ENCODE results near the gene RFX7. TPM values are rescaled to one million over a fixed set of nuclear protein-coding genes. Genes with fewer than 3 reads are reported as not detected.

The RFX7 gene
- 18.5 TPM for polyA plus RNA-seq (2013, experiment 1 of 2)
- 19.7 TPM for polyA plus RNA-seq (2013, experiment 2 of 2)

DNA sequence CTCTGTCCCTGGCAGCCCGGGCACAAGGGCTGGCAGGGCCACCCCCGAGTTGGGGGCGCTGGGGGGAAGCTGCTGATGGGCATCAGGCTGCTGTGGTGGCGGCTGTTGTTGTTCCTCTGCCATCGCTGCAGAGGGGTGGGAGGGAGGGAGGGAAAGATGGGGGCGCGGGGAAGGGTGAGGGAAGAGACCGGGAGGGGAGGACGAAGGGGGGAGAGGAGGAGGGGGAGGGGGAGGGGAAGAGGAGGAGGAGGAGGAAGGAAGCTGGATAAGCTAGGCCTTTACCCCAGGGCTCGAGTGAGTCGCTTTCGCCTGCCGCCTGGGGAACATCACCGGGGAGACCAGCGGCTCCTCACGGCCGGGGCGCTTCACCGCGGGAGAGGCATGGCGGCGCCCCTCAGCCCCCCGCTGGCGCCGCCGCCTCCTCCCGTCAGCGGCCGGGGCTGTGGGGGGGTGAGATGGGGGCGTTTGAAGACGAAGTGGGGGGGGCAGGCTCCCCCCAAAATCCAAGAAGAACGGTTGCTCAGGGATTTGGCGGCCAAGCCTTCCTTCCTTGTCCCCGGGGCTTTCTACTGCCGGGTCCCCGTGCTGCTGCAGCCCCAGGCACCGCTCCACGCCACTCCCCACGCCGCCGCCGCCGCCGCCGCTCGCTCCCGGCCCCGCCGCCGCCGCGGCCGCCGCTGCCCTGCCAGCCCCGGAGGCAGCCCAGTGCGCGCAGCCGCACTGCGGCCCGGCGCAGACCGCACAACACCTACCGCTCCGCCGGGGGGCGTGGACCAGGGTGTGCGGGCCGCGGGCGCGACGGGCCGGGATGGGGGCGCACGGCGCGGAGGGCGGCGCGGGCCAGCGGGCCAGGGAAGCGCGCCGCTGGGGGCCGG is at the start of gene RFX7:
Gene RFX7, minus strand, starts transcription at position 717 of the 875 bp plus-strand sequence. Its CDS starts 594 bp downstream, at position 123.
- Histone ChIP-seq H3K27ac (ENCODE audit: low read depth, low read length) (peak within 1 kb of the TSS; percentile 100), H3K18ac (ENCODE audit: low read length) (peak within 1 kb of the TSS; percentile 98), H3K9ac (ENCODE audit: low read length) (peak within 1 kb of the TSS; percentile 88), H3K4me2 (ENCODE audit: low read length) (peak within 1 kb of the TSS; percentile 93), H3K27me3 (ENCODE audit: insufficient read depth, low read length, poor library complexity) (no peaks in the 10 kb centered on the region), H3K4ac (ENCODE audit: low read depth, low read length) (peak within 1 kb of the TSS; percentile 98), H3K56ac (ENCODE audit: low read length) (peak within 1 kb of the TSS; percentile 90), H3K4me3 (ENCODE audit: low read length) (peak within 1 kb of the TSS; percentile 73), H2BK120ac (ENCODE audit: low read depth, low read length) (peak within 1 kb of the TSS; percentile 73), H2BK15ac (replicated peaks; ENCODE audit: low read depth) (peak within 1 kb of the TSS; percentile 92), H2AK5ac (ENCODE audit: low read length) (no peak within 1 kb of the TSS), H4K5ac (ENCODE audit: low read length) (peak within 1 kb of the TSS; percentile 84), H2BK5ac (ENCODE audit: low read length) (peak within 1 kb of the TSS; percentile 44), H4K8ac (ENCODE audit: low read depth, low read length) (peak within 1 kb of the TSS; percentile 97), H3K4me1 (ENCODE audit: control insufficient read depth, low read depth, low read length) (peaks cover 2% of the 10 kb centered on the region), H3K79me2 (ENCODE audit: control insufficient read depth, insufficient read depth, low read length) (peaks cover 21% of the 10 kb centered on the region), H3K36me3 (ENCODE audit: control insufficient read depth, insufficient read depth, low read length) (no peaks in the 10 kb centered on the region), H3K79me1 (ENCODE audit: low read length) (no peaks in the 10 kb centered on the region), H3K23ac (ENCODE audit: low read length) (no peak within 1 kb of the TSS)
- DNase-seq: peak; percentile 88
- WGBS (ENCODE audit: extremely low coverage, insufficient coverage, low lambda C conversion rate): no CpG with 5 or more reads among the region's 85 CpGs

DNA sequence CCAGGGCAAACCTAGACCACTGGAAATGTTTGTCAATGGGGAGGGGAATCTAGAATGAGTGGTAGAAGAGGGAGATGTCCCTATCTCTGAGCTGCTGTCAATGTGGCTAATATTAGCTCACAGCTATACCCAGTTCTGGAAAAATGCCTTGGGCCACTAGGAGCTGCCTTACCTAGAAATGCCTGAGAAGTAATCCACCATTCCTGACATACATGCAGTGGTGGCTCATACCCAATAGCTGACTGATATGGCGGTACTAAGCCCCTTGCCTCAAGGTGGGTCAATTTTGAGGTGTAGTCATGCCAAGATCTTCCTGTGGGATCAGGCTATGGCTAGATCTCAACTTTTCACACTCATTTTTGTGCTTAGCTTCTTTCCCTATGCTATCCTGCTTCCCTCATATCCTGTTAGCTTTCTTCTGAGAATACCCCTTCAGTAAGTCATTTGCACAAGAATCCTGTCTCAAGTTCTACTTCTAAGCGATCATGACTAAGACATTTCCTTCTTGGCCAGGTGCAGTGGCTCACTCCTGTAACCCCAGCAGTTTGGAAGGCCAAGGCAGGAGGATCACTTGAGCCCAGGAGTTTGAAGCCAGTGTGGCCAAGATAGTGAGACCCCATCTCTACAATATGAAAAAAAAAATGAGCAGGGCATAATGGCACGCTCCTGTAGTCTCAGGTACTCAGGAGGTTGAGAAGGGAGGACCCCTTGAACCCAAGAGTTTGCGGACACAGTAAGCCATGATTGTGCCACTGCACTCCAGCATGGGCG is 49.1 kb upstream of the RFX7 start:
- no peak overlapping the region for H3K56ac ChIP-seq (ENCODE audit: low read length)
- H4K8ac ChIP-seq (ENCODE audit: low read depth, low read length): no peak overlapping the region
- no peaks in the 10 kb centered on the region for H3K79me2 ChIP-seq (ENCODE audit: control insufficient read depth, insufficient read depth, low read length)
- H3K9ac ChIP-seq (ENCODE audit: low read length): no peak overlapping the region
- H3K36me3 ChIP-seq (ENCODE audit: control insufficient read depth, insufficient read depth, low read length): no peaks in the 10 kb centered on the region
- no peak overlapping the region for H2BK120ac ChIP-seq (ENCODE audit: low read depth, low read length)
- no peak overlapping the region for H3K23ac ChIP-seq (ENCODE audit: low read length)
- H3K4ac ChIP-seq (ENCODE audit: low read depth, low read length): no peak overlapping the region
- no peaks in the 10 kb centered on the region for H3K79me1 ChIP-seq (ENCODE audit: low read length)
- no peak overlapping the region for H3K18ac ChIP-seq (ENCODE audit: low read length)
- WGBS (ENCODE audit: extremely low coverage, insufficient coverage, low lambda C conversion rate): no CpG with 5 or more reads among the region's 5 CpGs
- H2BK15ac ChIP-seq (replicated peaks; ENCODE audit: low read depth): no peak overlapping the region
- no peak overlapping the region for H2BK5ac ChIP-seq (ENCODE audit: low read length)
- no peak overlapping the region for H3K27ac ChIP-seq (ENCODE audit: low read depth, low read length)
- no peaks in the 10 kb centered on the region for H3K4me1 ChIP-seq (ENCODE audit: control insufficient read depth, low read depth, low read length)
- H2AK5ac ChIP-seq (ENCODE audit: low read length): no peak overlapping the region
- peak; percentile 11 for DNase-seq
- H3K4me3 ChIP-seq (ENCODE audit: low read length): no peak overlapping the region
- H3K4me2 ChIP-seq (ENCODE audit: low read length): no peak overlapping the region
- H3K27me3 ChIP-seq (ENCODE audit: insufficient read depth, low read length, poor library complexity): no peaks in the 10 kb centered on the region
- no peak overlapping the region for H4K5ac ChIP-seq (ENCODE audit: low read length)

- H3K9ac ChIP-seq (ENCODE audit: low read length): no peak overlapping the region
- H4K8ac ChIP-seq (ENCODE audit: low read depth, low read length): no peak overlapping the region
- H3K4ac ChIP-seq (ENCODE audit: low read depth, low read length): no peak overlapping the region
- H4K5ac ChIP-seq (ENCODE audit: low read length): no peak overlapping the region
- no peaks in the 10 kb centered on the region for H3K36me3 ChIP-seq (ENCODE audit: control insufficient read depth, insufficient read depth, low read length)
- DNase-seq: no peak
- no peak overlapping the region for H3K4me3 ChIP-seq (ENCODE audit: low read length)
- H3K56ac ChIP-seq (ENCODE audit: low read length): no peak overlapping the region
- H3K27ac ChIP-seq (ENCODE audit: low read depth, low read length): no peak overlapping the region
- H3K79me2 ChIP-seq (ENCODE audit: control insufficient read depth, insufficient read depth, low read length): no peaks in the 10 kb centered on the region
- H3K18ac ChIP-seq (ENCODE audit: low read length): no peak overlapping the region
- H3K4me2 ChIP-seq (ENCODE audit: low read length): no peak overlapping the region
- no peak overlapping the region for H2AK5ac ChIP-seq (ENCODE audit: low read length)
- no peaks in the 10 kb centered on the region for H3K79me1 ChIP-seq (ENCODE audit: low read length)
- no peaks in the 10 kb centered on the region for H3K27me3 ChIP-seq (ENCODE audit: insufficient read depth, low read length, poor library complexity)
- no peak overlapping the region for H3K23ac ChIP-seq (ENCODE audit: low read length)
- no peaks in the 10 kb centered on the region for H3K4me1 ChIP-seq (ENCODE audit: control insufficient read depth, low read depth, low read length)
- no peak overlapping the region for H2BK5ac ChIP-seq (ENCODE audit: low read length)
- no CpG with 5 or more reads among the region's 2 CpGs for WGBS (ENCODE audit: extremely low coverage, insufficient coverage, low lambda C conversion rate)
- no peak overlapping the region for H2BK15ac ChIP-seq (replicated peaks; ENCODE audit: low read depth)
- H2BK120ac ChIP-seq (ENCODE audit: low read depth, low read length): no peak overlapping the region
These were observed 48.1 kb upstream of the RFX7 start for GRCh38 chr15:56291741-56292140.

GRCh38 chr15:56286213-56286612 is 42.5 kb upstream of the RFX7 start:
- Histone ChIP-seq H3K27me3 (ENCODE audit: insufficient read depth, low read length, poor library complexity) (no peaks in the 10 kb centered on the region), H2BK120ac (ENCODE audit: low read depth, low read length) (no peak overlapping the region)
- no CpG with 5 or more reads among the region's 3 CpGs for WGBS (ENCODE audit: extremely low coverage, insufficient coverage, low lambda C conversion rate)

GRCh38 chr15:56281145-56281544 is 37.5 kb upstream of the RFX7 start:
- Histone ChIP-seq H3K4me2 (ENCODE audit: low read length) (no peak overlapping the region), H3K4me1 (ENCODE audit: control insufficient read depth, low read depth, low read length) (no peaks in the 10 kb centered on the region), H4K5ac (ENCODE audit: low read length) (no peak overlapping the region), H2BK15ac (replicated peaks; ENCODE audit: low read depth) (no peak overlapping the region), H3K23ac (ENCODE audit: low read length) (no peak overlapping the region), H3K18ac (ENCODE audit: low read length) (no peak overlapping the region), H3K56ac (ENCODE audit: low read length) (no peak overlapping the region), H3K9ac (ENCODE audit: low read length) (no peak overlapping the region), H3K27me3 (ENCODE audit: insufficient read depth, low read length, poor library complexity) (no peaks in the 10 kb centered on the region), H3K27ac (ENCODE audit: low read depth, low read length) (no peak overlapping the region), H3K4ac (ENCODE audit: low read depth, low read length) (no peak overlapping the region), H3K4me3 (ENCODE audit: low read length) (no peak overlapping the region), H3K36me3 (ENCODE audit: control insufficient read depth, insufficient read depth, low read length) (no peaks in the 10 kb centered on the region), H4K8ac (ENCODE audit: low read depth, low read length) (no peak overlapping the region), H3K79me2 (ENCODE audit: control insufficient read depth, insufficient read depth, low read length) (no peaks in the 10 kb centered on the region), H3K79me1 (ENCODE audit: low read length) (no peaks in the 10 kb centered on the region), H2AK5ac (ENCODE audit: low read length) (no peak overlapping the region), H2BK5ac (ENCODE audit: low read length) (no peak overlapping the region), H2BK120ac (ENCODE audit: low read depth, low read length) (no peak overlapping the region)
- no CpG with 5 or more reads among the region's 6 CpGs for WGBS (ENCODE audit: extremely low coverage, insufficient coverage, low lambda C conversion rate)
- peak; percentile 7 for DNase-seq

More at GRCh38 chr15:56286213-56286612, 42.5 kb upstream of the RFX7 start:
- no peak overlapping the region for H3K18ac ChIP-seq (ENCODE audit: low read length)
- no peak overlapping the region for H3K4ac ChIP-seq (ENCODE audit: low read depth, low read length)
- no peak overlapping the region for H3K27ac ChIP-seq (ENCODE audit: low read depth, low read length)
- H3K9ac ChIP-seq (ENCODE audit: low read length): no peak overlapping the region
- H3K4me3 ChIP-seq (ENCODE audit: low read length): no peak overlapping the region
- no peak overlapping the region for H2BK5ac ChIP-seq (ENCODE audit: low read length)
- H4K5ac ChIP-seq (ENCODE audit: low read length): no peak overlapping the region
- H3K79me1 ChIP-seq (ENCODE audit: low read length): no peaks in the 10 kb centered on the region
- no peak overlapping the region for H3K56ac ChIP-seq (ENCODE audit: low read length)
- no peak overlapping the region for H2AK5ac ChIP-seq (ENCODE audit: low read length)
- no peaks in the 10 kb centered on the region for H3K4me1 ChIP-seq (ENCODE audit: control insufficient read depth, low read depth, low read length)
- peak; percentile 6 for DNase-seq
- H3K4me2 ChIP-seq (ENCODE audit: low read length): no peak overlapping the region
- no peak overlapping the region for H2BK15ac ChIP-seq (replicated peaks; ENCODE audit: low read depth)
- H3K79me2 ChIP-seq (ENCODE audit: control insufficient read depth, insufficient read depth, low read length): no peaks in the 10 kb centered on the region
- H3K23ac ChIP-seq (ENCODE audit: low read length): no peak overlapping the region
- no peak overlapping the region for H4K8ac ChIP-seq (ENCODE audit: low read depth, low read length)
- H3K36me3 ChIP-seq (ENCODE audit: control insufficient read depth, insufficient read depth, low read length): no peaks in the 10 kb centered on the region
